Measurements from ENCODE around the gene NFE2L1. TPM values are rescaled to one million over a fixed set of nuclear protein-coding genes. Genes with fewer than 3 reads are reported as not detected.
A peak's percentile ranks its signal among the peaks of the same experiment; 100 is the strongest.
"Not testable (repeated sequence)": the region's sequence is repeated elsewhere in the genome, so short reads cannot be mapped to it uniquely, and the experiment has no call there.

Gene NFE2L1
- total RNA-seq, 4 donors from 2014 or later, result 123 to 168 (median 131) TPM

- 29% methylated on average over 7 of the region's 7 CpGs for WGBS, 2 donors
- peak; percentile 86 for DNase-seq
- TF ChIP-seq POLR2A (IDR thresholded peaks at IDR 0.05) (peak in 1 of 2 donors; percentile 39), CTCF (IDR thresholded peaks at IDR 0.05) (peak; percentile 61 to 97 (median 84))
- peaks cover 0 to 4% of the 10 kb centered on the region in 2 donors for H3K36me3 ChIP-seq
- H3K4me3 ChIP-seq (replicated peaks in 1 of 3), result no peak overlapping the region
- no peaks in the 10 kb centered on the region for H3K9me3 ChIP-seq
- peak overlapping the region; percentile 79 to 93 (median 91) for H3K27ac ChIP-seq
- H3K27me3 ChIP-seq, result no peaks in the 10 kb centered on the region
- intact Hi-C loops (cut with DNase I), result loop anchor here (5.0 kb wide), 1 partner anchor 47 kb away; no protein-coding TSS in a partner anchor
- H3K4me1 ChIP-seq, result peaks cover 43 to 51% of the 10 kb centered on the region in 2 donors
Measured at GRCh38 chr17:48074322-48075081, 26.3 kb downstream of the NFE2L1 start.

- Histone ChIP-seq H3K4me1 (peaks cover 40 to 55% of the 10 kb centered on the region in 2 donors), H3K27ac (peak overlapping the region; percentile 79 to 93 (median 91))
- H3K4me3 ChIP-seq (replicated peaks in 1 of 3); H3K27me3 ChIP-seq; H3K9me3 ChIP-seq; H3K36me3 ChIP-seq; intact Hi-C loops (cut with DNase I); DNase-seq: not testable (repeated sequence)
- WGBS, 2 donors, result 83 to 84% methylated on average over 10 of the region's 10 CpGs
Measured at GRCh38 chr17:48077152-48077551, 29.0 kb downstream of the NFE2L1 start.

- no peak overlapping the region for H3K4me3 ChIP-seq (replicated peaks in 1 of 3)
- peaks cover 33 to 45% of the 10 kb centered on the region in 2 donors for H3K4me1 ChIP-seq
- H3K9me3 ChIP-seq, result no peaks in the 10 kb centered on the region
- no peaks in the 10 kb centered on the region for H3K36me3 ChIP-seq
- intact Hi-C loops (cut with DNase I), result loop anchor here (2.0 kb wide), 1 partner anchor 49 kb away; no protein-coding TSS in a partner anchor
- peak overlapping the region in 1 of 3 donors; percentile 15 for H3K27ac ChIP-seq
- no peaks in the 10 kb centered on the region for H3K27me3 ChIP-seq
- no peak for TF ChIP-seq CTCF (IDR thresholded peaks at IDR 0.05)
- TF ChIP-seq POLR2A (IDR thresholded peaks at IDR 0.05), result no peak
- WGBS, 2 donors, result 86 to 88% methylated on average over 5 of the region's 5 CpGs
- no peak for DNase-seq
Measured at GRCh38 chr17:48081858-48082257, 33.7 kb downstream of the NFE2L1 start.

GRCh38 chr17:48084932-48085331, 36.8 kb downstream of the NFE2L1 start:
- Histone ChIP-seq H3K36me3 (no peaks in the 10 kb centered on the region), H3K4me1 (peaks cover 26 to 34% of the 10 kb centered on the region in 2 donors), H3K9me3 (no peaks in the 10 kb centered on the region), H3K27me3 (no peaks in the 10 kb centered on the region), H3K27ac (peak overlapping the region; percentile 49 to 90 (median 79)), H3K4me3 (replicated peaks in 1 of 3) (no peak overlapping the region)
- intact Hi-C loops (cut with DNase I), result no loop called here
- DNase-seq, result no peak
- 44 to 48% methylated on average over 2 of the region's 2 CpGs for WGBS, 2 donors
- TF ChIP-seq CTCF (IDR thresholded peaks at IDR 0.05) (no peak), POLR2A (IDR thresholded peaks at IDR 0.05) (no peak)

- intact Hi-C loops (cut with DNase I), result no loop called here
- no peak for DNase-seq
- no peak for TF ChIP-seq POLR2A (IDR thresholded peaks at IDR 0.05)
- TF ChIP-seq CTCF (IDR thresholded peaks at IDR 0.05), result no peak
- WGBS, 2 donors, result 90% methylated on average over 11 of the region's 11 CpGs
- Histone ChIP-seq H3K27me3 (no peaks in the 10 kb centered on the region), H3K9me3 (no peaks in the 10 kb centered on the region), H3K36me3 (no peaks in the 10 kb centered on the region), H3K4me3 (replicated peaks in 1 of 3) (no peak overlapping the region), H3K4me1 (peaks cover 9 to 15% of the 10 kb centered on the region in 2 donors), H3K27ac (peak overlapping the region; percentile 4 to 57 (median 29))
Measured at GRCh38 chr17:48093341-48094045, 45.3 kb downstream of the NFE2L1 start.

Data from thyroid gland (tissue), 4 donors.